Subcutaneous adipose tissue (tissue), 4 donors: Measurements from ENCODE around the gene TBX15. TPM values are rescaled to one million over a fixed set of nuclear protein-coding genes. Genes with fewer than 3 reads are reported as not detected.

Experiments used
- CTCF ChIP-seq: fragments of 450-650 bp; IDR thresholded peaks from one replicate; pipeline ENCODE4 v1.5.1; 2016; ENCODE audit warnings: low read depth, mild to moderate bottlenecking, control low read depth, antibody characterized with exemption, moderate library complexity
- total RNA-seq, 4 donors: library from RNA; depleted of rRNA; stranded (reverse); fragments of >200 nt; gene quantifications; one replicate each; pipeline ENCODE4 v1.1.0, GENCODE V29; 2016

The TBX15 gene
- total RNA-seq, 4 donors from 2014 or later: 68.9 to 102 (median 77.0) TPM

- no peak for TF ChIP-seq CTCF
Observed at GRCh38 chr1:118877668-118878396, 110.3 kb downstream of the TBX15 start.

GRCh38 chr1:118871582-118872171 lies 116.5 kb downstream of the TBX15 start:
- no peak for TF ChIP-seq CTCF

GRCh38 chr1:118868387-118868786 lies 119.8 kb downstream of the TBX15 start:
- no peak for TF ChIP-seq CTCF

- no peak for TF ChIP-seq CTCF
Observed at GRCh38 chr1:118866330-118866729, 121.8 kb downstream of the TBX15 start.

GRCh38 chr1:118863688-118864087 lies 124.5 kb downstream of the TBX15 start:
- no peak for TF ChIP-seq CTCF

GRCh38 chr1:118862755-118863154 lies 125.4 kb downstream of the TBX15 start:
- TF ChIP-seq CTCF: no peak

GRCh38 chr1:118861216-118861615 lies 126.9 kb downstream of the TBX15 start:
- TF ChIP-seq CTCF: no peak
